SK-N-MC (cell line): Measurements from ENCODE around the gene KRT33B.

Source experiments
- DNase-seq: peaks from one replicate; pipeline ENCODE4 v3.0.0-alpha.2; 2011; ENCODE audit warnings: low read depth, low spot score
- H3K27ac ChIP-seq: fragments of 200-600 bp; sonication (generic); 2 replicates; pipeline ENCODE4 v1.5.1; 2016; ENCODE audit warnings: mixed run types
- H3K36me3 ChIP-seq: fragments of 200-600 bp; sonication (generic); 2 replicates; pipeline ENCODE4 v1.6.1; 2017; ENCODE audit warnings: antibody characterized with exemption, low read length, mixed read lengths; ENCODE audit not compliant: insufficient read depth
- H3K4me3 ChIP-seq: fragments of 200-600 bp; sonication (generic); 2 replicates; pipeline ENCODE4 v1.5.1; 2016
- H3K9ac ChIP-seq: fragments of 200-600 bp; sonication (generic); 2 replicates; pipeline ENCODE4 v1.8.0; 2017; ENCODE audit warnings: mixed run types, mixed read lengths; ENCODE audit not compliant: insufficient read length
- H3K9me3 ChIP-seq: fragments of 200-600 bp; sonication (generic); 2 replicates; pipeline ENCODE4 v1.6.1; 2017; ENCODE audit warnings: low read depth, mild to moderate bottlenecking, antibody characterized with exemption, low read length, moderate library complexity, mixed read lengths
- EZH2 ChIP-seq: fragments of 200-600 bp; sonication (generic); IDR thresholded peaks from one replicate; pipeline ENCODE4 v1.6.1; 2017; ENCODE audit warnings: antibody characterized with exemption
- FOXP2 ChIP-seq: optimal IDR thresholded peaks from 2 replicates; pipeline ENCODE3; 2011; ENCODE audit warnings: mild to moderate bottlenecking, moderate library complexity; ENCODE audit not compliant: insufficient read depth; ENCODE audit errors: extremely low read length, control extremely low read depth
- POLR2AphosphoS5 ChIP-seq: IDR thresholded peaks from 2 replicates; pipeline ENCODE4 v1.6.1; 2012; ENCODE audit warnings: mild to moderate bottlenecking, low read depth, low read length, borderline replicate concordance

The KRT33B gene

DNA sequence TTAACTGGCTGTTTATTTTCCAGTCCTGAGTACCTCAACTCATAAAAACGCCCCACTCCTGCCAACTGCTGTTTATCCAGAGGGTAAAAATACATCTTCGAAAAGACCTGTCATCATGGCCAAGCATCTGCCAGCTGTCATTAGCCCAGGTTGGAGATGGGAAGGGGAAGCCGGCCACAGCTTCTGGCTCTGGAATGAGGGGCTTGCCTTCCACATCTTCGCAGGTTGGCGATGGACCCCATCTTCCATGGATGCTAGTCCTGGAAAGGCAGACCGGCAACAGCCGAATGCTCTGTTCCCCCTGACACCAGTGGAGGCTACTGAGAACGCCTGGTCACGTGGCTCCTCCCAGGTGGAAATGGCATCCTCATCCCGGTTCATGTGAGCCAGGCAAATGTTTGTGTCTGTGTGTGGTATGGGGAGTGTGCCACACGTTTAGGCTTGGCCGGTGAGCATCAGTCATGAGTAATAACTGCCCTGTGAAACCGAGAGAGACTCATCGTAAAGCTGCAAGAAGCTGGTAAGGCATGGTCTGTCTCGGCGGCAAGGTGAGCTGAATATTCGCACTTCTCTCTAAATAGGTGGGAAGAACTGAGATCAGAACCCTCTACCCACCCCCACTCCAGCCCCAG, 53.7 kb downstream of the KRT33B start:
- DNase-seq, result no peak
- Histone ChIP-seq H3K4me3 (no peak overlapping the region), H3K9me3 (peaks cover 10% of the 10 kb centered on the region; the same call in 1 of the 2 replicates), H3K9ac (no peak overlapping the region), H3K36me3 (0 out of 2 replicates have a peak, but pooled peaks cover 7% of the 10 kb centered on the region), H3K27ac (no peak overlapping the region)
- TF ChIP-seq FOXP2, result no peak
- TF ChIP-seq EZH2, result no peak
- TF ChIP-seq POLR2AphosphoS5, result no peak

DNA sequence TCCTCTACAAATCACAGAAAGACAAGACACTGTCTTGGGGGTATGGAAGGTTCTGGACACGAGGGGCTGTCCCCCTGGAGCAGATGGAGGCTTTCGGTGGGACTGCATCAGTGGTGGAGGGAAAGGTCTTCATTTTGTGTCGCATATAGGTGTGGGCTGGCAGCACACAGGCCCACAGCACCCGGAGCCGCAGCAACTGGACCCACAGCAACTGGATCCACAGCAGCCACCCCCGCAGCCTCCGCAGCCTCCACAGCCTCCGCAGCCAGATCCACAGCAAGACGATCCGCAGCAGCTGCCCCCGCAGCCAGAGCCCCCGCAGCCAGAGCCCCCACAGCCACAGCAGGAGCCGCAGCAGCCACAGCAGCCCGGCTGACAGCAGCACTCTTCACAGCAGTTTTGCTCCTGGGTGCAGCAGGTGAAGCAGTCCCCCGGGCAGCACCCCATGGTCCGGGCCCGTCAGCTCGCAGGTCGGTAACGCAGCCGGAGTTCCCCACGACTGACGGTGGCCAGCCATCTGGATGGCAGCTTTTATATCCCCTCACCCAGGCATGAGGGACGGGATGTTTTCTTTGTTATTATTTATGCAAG, 54.3 kb downstream of the KRT33B start, which contains the start of gene KRTAP17-1:
Gene KRTAP17-1 (minus strand): TSS at position 507 of the 591 bp plus-strand sequence. CDS start 60 bp downstream, at position 447.
- Histone ChIP-seq H3K9ac (no peak within 1 kb of the TSS), H3K4me3 (no peak within 1 kb of the TSS), H3K27ac (no peak within 1 kb of the TSS), H3K36me3 (0 out of 2 replicates have a peak, but pooled peaks cover 7% of the 10 kb centered on the region), H3K9me3 (peaks cover 6% of the 10 kb centered on the region; the same call in 1 of the 2 replicates)
- DNase-seq, result no peak
- TF ChIP-seq EZH2 (no peak), POLR2AphosphoS5 (no peak), FOXP2 (no peak)
